ENCODE results near the gene IBA57.

The IBA57 gene

DNA sequence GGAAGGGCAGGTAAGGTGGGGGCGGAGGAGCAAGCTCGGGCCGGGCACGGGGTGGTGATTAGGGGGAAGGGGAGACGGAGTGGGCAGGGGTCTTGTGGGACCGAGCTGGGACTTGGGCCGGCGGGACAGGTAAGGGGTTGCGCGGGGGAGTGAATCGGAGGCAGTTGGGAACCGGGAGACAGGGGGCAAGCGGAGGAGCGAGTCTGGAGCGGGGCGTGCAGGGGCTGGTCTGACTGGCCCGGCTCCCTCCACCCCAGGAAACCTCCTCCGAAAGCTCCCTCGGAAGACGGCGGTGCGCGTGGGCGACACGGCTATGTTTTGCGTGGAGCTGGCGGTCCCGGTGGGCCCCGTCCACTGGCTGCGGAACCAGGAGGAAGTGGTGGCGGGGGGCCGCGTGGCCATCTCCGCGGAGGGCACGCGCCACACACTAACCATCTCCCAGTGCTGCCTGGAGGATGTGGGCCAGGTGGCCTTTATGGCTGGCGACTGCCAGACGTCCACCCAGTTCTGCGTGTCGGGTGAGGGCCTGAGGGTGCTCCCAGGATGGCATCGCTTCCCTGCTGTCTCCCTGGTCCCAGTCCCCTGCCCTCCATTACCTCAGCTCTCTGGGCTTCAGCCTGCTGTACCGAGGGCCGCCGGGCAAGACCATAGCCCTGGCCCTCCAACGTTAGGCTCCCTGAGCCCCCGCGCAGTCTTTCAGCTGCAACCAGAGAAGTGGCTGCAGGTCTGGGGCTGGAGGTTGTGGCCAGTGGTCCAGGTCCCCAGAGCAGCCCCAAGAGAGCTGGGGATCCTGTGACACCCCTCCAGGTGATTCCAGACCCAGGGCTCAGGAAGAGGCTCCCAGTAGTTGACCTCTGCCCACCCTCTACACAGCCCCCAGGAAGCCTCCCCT is 48.6 kb downstream of the IBA57 start:
- DNase-seq (ENCODE audit: low spot score), result no peak
- TF ChIP-seq, protein P1, sequence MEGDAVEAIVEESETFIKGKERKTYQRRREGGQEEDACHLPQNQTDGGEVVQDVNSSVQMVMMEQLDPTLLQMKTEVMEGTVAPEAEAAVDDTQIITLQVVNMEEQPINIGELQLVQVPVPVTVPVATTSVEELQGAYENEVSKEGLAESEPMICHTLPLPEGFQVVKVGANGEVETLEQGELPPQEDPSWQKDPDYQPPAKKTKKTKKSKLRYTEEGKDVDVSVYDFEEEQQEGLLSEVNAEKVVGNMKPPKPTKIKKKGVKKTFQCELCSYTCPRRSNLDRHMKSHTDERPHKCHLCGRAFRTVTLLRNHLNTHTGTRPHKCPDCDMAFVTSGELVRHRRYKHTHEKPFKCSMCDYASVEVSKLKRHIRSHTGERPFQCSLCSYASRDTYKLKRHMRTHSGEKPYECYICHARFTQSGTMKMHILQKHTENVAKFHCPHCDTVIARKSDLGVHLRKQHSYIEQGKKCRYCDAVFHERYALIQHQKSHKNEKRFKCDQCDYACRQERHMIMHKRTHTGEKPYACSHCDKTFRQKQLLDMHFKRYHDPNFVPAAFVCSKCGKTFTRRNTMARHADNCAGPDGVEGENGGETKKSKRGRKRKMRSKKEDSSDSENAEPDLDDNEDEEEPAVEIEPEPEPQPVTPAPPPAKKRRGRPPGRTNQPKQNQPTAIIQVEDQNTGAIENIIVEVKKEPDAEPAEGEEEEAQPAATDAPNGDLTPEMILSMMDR (IDR thresholded peaks at IDR 0.05; ENCODE audit: extremely low read depth, missing control alignments), result no peak

- no peak for DNase-seq (ENCODE audit: low spot score)
- TF ChIP-seq, protein P1 (IDR thresholded peaks at IDR 0.05; ENCODE audit: extremely low read depth, missing control alignments), result no peak
Measured at GRCh38 chr1:228214921-228215662, 49.5 kb downstream of the IBA57 start.

DNA sequence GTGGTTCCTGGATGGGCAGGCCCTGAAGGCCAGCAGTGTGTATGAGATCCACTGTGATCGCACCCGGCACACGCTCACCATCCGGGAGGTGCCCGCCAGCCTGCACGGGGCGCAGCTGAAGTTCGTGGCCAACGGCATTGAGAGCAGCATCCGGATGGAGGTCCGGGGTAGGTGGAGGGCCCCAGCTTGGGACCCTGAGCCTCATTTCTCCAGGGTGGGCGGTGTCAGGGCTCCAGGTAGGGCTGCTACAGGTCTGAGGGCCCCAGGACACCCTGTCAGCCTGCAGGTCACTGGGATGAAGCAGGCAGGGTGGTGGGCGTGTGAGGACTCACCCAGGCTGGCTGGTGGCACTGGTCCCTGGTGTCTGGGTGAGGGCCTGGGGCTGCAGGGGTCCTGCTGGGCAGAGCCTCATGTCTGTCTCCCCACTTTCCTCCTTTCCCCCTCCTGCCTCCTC is 50.1 kb downstream of the IBA57 start:
- DNase-seq (ENCODE audit: low spot score), result no peak
- TF ChIP-seq, protein P1 (IDR thresholded peaks at IDR 0.05; ENCODE audit: extremely low read depth, missing control alignments), result no peak

GRCh38 chr1:228216371-228217320 is 51.0 kb downstream of the IBA57 start:
- no peak for DNase-seq (ENCODE audit: low spot score)
- TF ChIP-seq, protein P1 (IDR thresholded peaks at IDR 0.05; ENCODE audit: extremely low read depth, missing control alignments), result no peak

DNA sequence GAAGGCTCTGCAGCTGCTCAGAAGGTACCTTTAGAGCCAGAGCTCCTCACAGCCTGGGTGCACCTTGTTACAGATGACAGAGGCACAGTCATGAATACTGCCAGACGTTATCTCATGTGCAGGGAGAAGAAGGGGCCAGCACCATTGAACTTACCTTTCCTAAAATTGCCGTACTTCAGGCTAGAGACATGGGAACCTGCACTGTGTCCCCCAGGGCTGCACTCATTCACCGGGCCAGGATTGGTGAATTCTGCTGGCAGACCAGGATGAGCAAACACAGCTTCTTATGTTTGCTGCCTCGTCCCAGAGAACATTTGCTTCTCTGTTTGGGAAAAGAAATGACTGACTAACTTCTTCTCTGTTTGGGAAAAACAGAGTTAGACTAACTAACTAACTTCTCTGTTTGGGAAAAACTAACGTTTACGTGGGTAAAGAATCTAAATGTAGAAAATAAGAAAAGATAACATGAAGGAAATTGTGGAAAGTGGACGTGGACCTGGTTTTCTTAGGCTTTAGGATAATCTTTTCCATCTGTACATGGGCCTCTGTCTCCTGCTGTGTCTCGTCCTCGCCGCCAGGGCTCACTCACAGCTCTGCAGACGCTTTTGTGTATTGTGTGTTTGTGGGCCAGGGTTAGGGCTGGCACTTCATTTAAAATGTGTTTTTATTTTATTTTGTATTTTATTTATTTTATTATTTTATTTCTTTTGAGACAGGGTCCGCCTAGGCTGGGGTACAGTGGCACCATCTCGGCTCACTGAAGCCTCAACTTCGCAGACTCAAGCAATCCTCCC is 52.1 kb downstream of the IBA57 start:
- DNase-seq (ENCODE audit: low spot score), result no peak
- TF ChIP-seq, protein P1 (IDR thresholded peaks at IDR 0.05; ENCODE audit: extremely low read depth, missing control alignments), result no peak

DNA sequence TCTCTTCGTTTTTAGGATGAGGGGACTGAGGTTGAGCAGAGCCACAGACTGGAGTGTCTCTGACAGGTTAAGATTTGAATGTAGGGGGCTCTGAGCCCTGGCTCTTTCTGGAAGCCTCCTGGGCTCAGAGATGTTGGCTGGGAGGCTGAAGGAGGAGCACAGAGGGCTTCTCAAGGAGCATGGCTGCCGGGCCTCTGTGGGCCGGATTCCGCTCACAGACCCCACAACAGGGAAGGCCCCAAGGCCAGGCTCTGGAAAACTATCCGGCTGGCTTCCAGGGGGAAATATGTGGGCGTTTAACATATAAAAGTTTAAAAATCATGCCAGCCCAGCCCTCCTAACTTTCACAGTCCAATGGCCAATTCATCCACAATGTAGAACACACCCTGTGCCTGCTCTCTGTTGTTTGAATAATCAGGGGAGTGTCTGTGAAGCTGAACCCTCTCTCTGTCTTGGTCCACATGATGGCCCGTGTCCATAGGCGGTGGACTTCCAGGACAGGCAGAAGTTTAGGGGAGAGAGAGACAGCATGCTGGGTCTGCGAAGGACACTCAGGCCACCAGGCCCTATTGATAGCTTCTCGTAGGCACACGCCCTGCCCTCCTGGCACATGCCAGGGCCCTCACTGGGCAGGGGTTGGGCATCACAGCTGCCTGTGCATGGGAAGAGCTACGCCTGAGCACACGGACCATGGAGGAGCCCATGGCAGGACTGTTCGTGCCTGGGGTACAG is 53.1 kb downstream of the IBA57 start:
- no peak for DNase-seq (ENCODE audit: low spot score)
- TF ChIP-seq, protein P1 (IDR thresholded peaks at IDR 0.05; ENCODE audit: extremely low read depth, missing control alignments), result no peak
